Measurements from ENCODE around the gene CCDC201. TPM values are rescaled to one million over a fixed set of nuclear protein-coding genes. Genes with fewer than 3 reads are reported as not detected.
"Not testable (repeated sequence)": the region's sequence is repeated elsewhere in the genome, so short reads cannot be mapped to it uniquely, and the experiment has no call there.

CCDC201 gene
- total RNA-seq, 2 donors from 2014 or later = not detected

DNA sequence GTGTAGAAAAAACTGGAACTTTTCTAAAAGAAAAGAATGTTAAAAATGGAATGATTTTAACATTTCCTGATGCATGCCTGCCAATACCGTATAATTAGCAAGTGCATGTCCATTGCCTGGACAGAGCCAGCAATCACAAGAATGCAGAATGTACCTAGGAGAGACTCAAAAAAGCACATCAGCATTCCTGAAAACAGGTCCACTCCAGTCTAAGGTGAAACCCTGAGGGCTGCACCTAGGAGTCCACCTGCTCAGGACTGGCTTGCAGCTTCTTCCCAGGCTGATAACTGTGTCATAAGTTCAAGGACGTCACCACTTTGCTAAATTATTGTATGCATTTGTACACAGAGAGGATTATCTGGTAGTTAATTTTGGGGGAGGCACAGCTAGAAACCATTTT lies 5.4 kb downstream of the CCDC201 start:
- 96 to 100% methylated on average over 1 to 2 of the region's 2 CpGs for WGBS, 2 experiments (ENCODE audit: insufficient coverage in 1 of 2, insufficient read length in 1 of 2)
- no peaks in the 10 kb centered on the region for H3K27me3 ChIP-seq (ENCODE audit: control insufficient read depth, insufficient read depth, low read length, poor library complexity, severe bottlenecking)
- H3K9ac ChIP-seq (ENCODE audit: extremely low read depth, low read length, poor library complexity, severe bottlenecking) = no peak overlapping the region
- H3K4me1 Mint-ChIP-seq = no peaks in the 10 kb centered on the region
- no peaks in the 10 kb centered on the region for H3K9me3 Mint-ChIP-seq
- no peaks in the 10 kb centered on the region for H3K36me3 Mint-ChIP-seq (ENCODE audit: low read depth)
- no peak for DNase-seq
- no peak for TF ChIP-seq CTCF (conservative IDR thresholded peaks at IDR 0.05)
- no peaks in the 10 kb centered on the region for H3K4me1 ChIP-seq (ENCODE audit: control insufficient read depth, insufficient read depth, low read length)
- H3K27ac ChIP-seq (ENCODE audit: low read depth, low read length) = no peak overlapping the region
- no peaks in the 10 kb centered on the region for H3K36me3 ChIP-seq (ENCODE audit: control insufficient read depth, insufficient read depth, low read length)
- peaks cover 3% of the 10 kb centered on the region for H3K27me3 Mint-ChIP-seq (ENCODE audit: insufficient read depth)
- no peak overlapping the region for H3K4me3 Mint-ChIP-seq
- no peak overlapping the region for H3K27ac Mint-ChIP-seq
- no peak overlapping the region for H3K4me3 ChIP-seq (ENCODE audit: low read length)
- H3K9me3 ChIP-seq (ENCODE audit: control insufficient read depth, low read length) = no peaks in the 10 kb centered on the region

DNA sequence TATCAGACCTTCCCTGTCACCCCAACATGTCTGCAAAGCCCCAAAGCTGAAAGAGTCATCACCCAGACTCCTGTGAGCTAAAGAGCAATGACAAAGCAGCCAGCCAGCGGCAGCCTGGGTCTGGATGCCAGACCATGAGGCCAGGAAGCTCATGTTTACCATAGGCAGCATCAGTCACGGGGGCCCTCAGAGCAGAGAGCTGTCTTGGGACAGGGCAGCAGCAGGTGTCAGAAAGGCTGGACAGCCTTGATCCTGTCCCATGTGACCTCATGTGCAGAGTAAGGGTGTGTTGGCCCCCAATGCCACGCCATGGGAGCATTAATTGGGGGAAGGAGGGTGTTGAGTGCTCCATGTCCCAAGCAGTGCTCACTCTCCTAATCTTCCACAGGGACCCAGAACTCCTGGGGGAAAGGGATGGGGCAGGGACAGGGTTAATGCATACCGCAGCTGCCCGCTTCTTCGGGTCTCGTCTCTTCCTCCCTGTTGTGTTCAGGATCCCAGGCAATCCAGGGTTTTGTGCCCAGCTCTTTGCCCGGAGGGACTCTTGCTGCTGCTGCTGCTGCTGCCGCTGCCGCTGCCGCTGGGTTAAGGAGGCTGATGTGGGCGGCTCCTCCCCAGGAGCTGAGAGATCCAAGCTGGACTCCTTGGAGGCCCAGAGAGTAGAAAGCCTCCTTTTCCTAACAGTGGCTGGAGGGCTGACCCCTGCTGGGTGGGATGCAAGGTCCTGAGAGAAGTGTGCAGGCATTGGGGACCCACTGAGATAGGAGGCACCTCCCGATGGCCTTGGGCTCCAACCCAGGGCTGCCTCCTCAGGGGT lies 7.1 kb downstream of the CCDC201 start:
- Mint-ChIP-seq H3K27me3 (ENCODE audit: insufficient read depth) (peaks cover 3% of the 10 kb centered on the region), H3K36me3 (ENCODE audit: low read depth) (no peaks in the 10 kb centered on the region), H3K9me3 (no peaks in the 10 kb centered on the region), H3K27ac (no peak overlapping the region), H3K4me3 (no peak overlapping the region), H3K4me1 (no peaks in the 10 kb centered on the region)
- TF ChIP-seq CTCF (conservative IDR thresholded peaks at IDR 0.05) = no peak
- Histone ChIP-seq H3K4me3 (ENCODE audit: low read length) (no peak overlapping the region), H3K36me3 (ENCODE audit: control insufficient read depth, insufficient read depth, low read length) (no peaks in the 10 kb centered on the region), H3K27ac (ENCODE audit: low read depth, low read length) (no peak overlapping the region), H3K4me1 (ENCODE audit: control insufficient read depth, insufficient read depth, low read length) (no peaks in the 10 kb centered on the region), H3K9me3 (ENCODE audit: control insufficient read depth, low read length) (no peaks in the 10 kb centered on the region), H3K9ac (ENCODE audit: extremely low read depth, low read length, poor library complexity, severe bottlenecking) (no peak overlapping the region), H3K27me3 (ENCODE audit: control insufficient read depth, insufficient read depth, low read length, poor library complexity, severe bottlenecking) (no peaks in the 10 kb centered on the region)
- no peak for DNase-seq
- 86 to 89% methylated on average over 12 to 13 of the region's 13 CpGs for WGBS, 2 experiments (ENCODE audit: insufficient coverage in 1 of 2, insufficient read length in 1 of 2)

GRCh38 chr7:45863715-45864114 lies 9.2 kb downstream of the CCDC201 start:
- Mint-ChIP-seq H3K4me3 (no peak overlapping the region), H3K27me3 (ENCODE audit: insufficient read depth) (peaks cover 5% of the 10 kb centered on the region), H3K36me3 (ENCODE audit: low read depth) (no peaks in the 10 kb centered on the region), H3K4me1 (no peaks in the 10 kb centered on the region), H3K9me3 (no peaks in the 10 kb centered on the region), H3K27ac (no peak overlapping the region)
- DNase-seq = peak; percentile 86
- H3K4me3 ChIP-seq (ENCODE audit: low read length) = no peak overlapping the region
- H3K4me1 ChIP-seq (ENCODE audit: control insufficient read depth, insufficient read depth, low read length) = no peaks in the 10 kb centered on the region
- no peak overlapping the region for H3K9ac ChIP-seq (ENCODE audit: extremely low read depth, low read length, poor library complexity, severe bottlenecking)
- peak; percentile 82 for TF ChIP-seq CTCF (conservative IDR thresholded peaks at IDR 0.05)
- H3K9me3 ChIP-seq (ENCODE audit: control insufficient read depth, low read length) = no peaks in the 10 kb centered on the region
- H3K27me3 ChIP-seq (ENCODE audit: control insufficient read depth, insufficient read depth, low read length, poor library complexity, severe bottlenecking) = no peaks in the 10 kb centered on the region
- no peaks in the 10 kb centered on the region for H3K36me3 ChIP-seq (ENCODE audit: control insufficient read depth, insufficient read depth, low read length)
- 77 to 88% methylated on average over 8 to 9 of the region's 9 CpGs for WGBS, 2 experiments (ENCODE audit: insufficient coverage in 1 of 2, insufficient read length in 1 of 2)
- H3K27ac ChIP-seq (ENCODE audit: low read depth, low read length) = no peak overlapping the region

DNA sequence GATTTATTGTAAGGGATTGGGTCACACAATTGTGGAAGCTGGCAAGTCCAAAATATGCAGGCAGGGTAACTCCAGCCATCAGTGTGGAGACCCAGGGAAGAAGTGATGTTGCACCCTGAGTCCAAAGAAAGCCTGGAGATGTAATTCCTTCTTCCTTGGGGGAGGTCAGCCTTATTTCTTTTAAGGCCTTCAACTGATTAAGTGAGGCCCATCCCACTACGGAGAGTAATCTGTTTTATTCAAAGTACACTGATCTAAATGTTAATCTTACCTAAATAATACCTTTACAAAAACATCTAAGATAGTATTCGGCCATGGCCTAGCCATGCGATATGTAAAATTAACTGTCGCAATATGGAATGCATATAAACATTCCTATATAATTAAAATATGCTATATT lies 16.0 kb downstream of the CCDC201 start:
- not testable (repeated sequence) for H3K27ac ChIP-seq (ENCODE audit: low read depth, low read length); H3K9ac ChIP-seq (ENCODE audit: extremely low read depth, low read length, poor library complexity, severe bottlenecking); H3K36me3 ChIP-seq (ENCODE audit: control insufficient read depth, insufficient read depth, low read length); H3K27me3 Mint-ChIP-seq (ENCODE audit: insufficient read depth); DNase-seq; H3K4me3 Mint-ChIP-seq; H3K36me3 Mint-ChIP-seq (ENCODE audit: low read depth); H3K9me3 Mint-ChIP-seq; H3K4me1 ChIP-seq (ENCODE audit: control insufficient read depth, insufficient read depth, low read length); H3K27me3 ChIP-seq (ENCODE audit: control insufficient read depth, insufficient read depth, low read length, poor library complexity, severe bottlenecking); H3K4me1 Mint-ChIP-seq; H3K9me3 ChIP-seq (ENCODE audit: control insufficient read depth, low read length); H3K4me3 ChIP-seq (ENCODE audit: low read length); H3K27ac Mint-ChIP-seq
- 84% methylated on average over 2 of the region's 4 CpGs; no CpG with 5 or more reads in 1 of the 2 experiments for WGBS, 2 experiments (ENCODE audit: insufficient coverage in 1 of 2, insufficient read length in 1 of 2)

DNA sequence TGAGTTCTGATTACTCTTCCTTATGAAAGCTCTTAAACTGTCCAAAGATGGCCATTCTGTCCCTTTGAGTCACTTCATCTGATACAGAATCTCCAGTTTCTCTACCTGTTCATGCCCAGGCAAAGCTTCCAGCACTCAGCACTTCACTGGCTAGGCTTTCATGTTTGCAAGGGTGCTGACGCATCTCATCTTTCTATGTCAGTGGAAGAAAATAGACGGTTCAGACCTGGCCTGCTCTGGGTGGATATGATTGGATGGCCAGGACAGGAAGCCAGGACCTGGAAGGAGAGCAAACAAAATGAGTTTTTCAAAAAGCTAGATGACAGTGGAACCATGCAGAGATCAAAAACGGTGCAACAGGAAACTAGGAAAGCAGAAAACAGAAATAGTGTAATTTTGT lies 17.2 kb downstream of the CCDC201 start:
- not testable (repeated sequence) for H3K4me1 Mint-ChIP-seq; H3K9me3 ChIP-seq (ENCODE audit: control insufficient read depth, low read length); H3K36me3 ChIP-seq (ENCODE audit: control insufficient read depth, insufficient read depth, low read length); H3K9ac ChIP-seq (ENCODE audit: extremely low read depth, low read length, poor library complexity, severe bottlenecking); H3K27ac ChIP-seq (ENCODE audit: low read depth, low read length); H3K36me3 Mint-ChIP-seq (ENCODE audit: low read depth); H3K4me3 Mint-ChIP-seq; H3K9me3 Mint-ChIP-seq; H3K27ac Mint-ChIP-seq; H3K4me1 ChIP-seq (ENCODE audit: control insufficient read depth, insufficient read depth, low read length); H3K27me3 ChIP-seq (ENCODE audit: control insufficient read depth, insufficient read depth, low read length, poor library complexity, severe bottlenecking); H3K4me3 ChIP-seq (ENCODE audit: low read length); DNase-seq; H3K27me3 Mint-ChIP-seq (ENCODE audit: insufficient read depth)
- whole genome bisulfite sequencing, 2 experiments (ENCODE audit: insufficient coverage in 1 of 2, insufficient read length in 1 of 2) = 68 to 76% methylated on average over 3 of the region's 3 CpGs

Data from endodermal cell (in vitro differentiated cells).